Calu3 (cell line): ENCODE results near the gene GAPDH. TPM values are rescaled to one million over a fixed set of nuclear protein-coding genes. Genes with fewer than 3 reads are reported as not detected.

Experiments used
- BruUV-seq: library from RNA; stranded (reverse); fragments of 400-500 nt; replicated peaks from 2 replicates; lab custom pipeline; 2021; lab: Mats Ljungman, UMichigan
- CTCF ChIA-PET: fragments of 300-600 bp; sonication (Branson Sonifier 250); formaldehyde crosslinking; loops from one replicate; lab custom pipeline; 2022; ENCODE audit warnings: antibody characterized with exemption; lab: Charles Lee
- DNase-seq: peaks from one replicate; pipeline ENCODE4 v3.0.0; 2022
- H3K27ac Mint-ChIP-seq: one replicate; pipeline ENCODE4 v1.8.0; 2022; ENCODE audit warnings: mixed read lengths; ENCODE audit not compliant: unreplicated experiment
- H3K27me3 Mint-ChIP-seq: one replicate; pipeline ENCODE4 v1.8.0; 2022; ENCODE audit warnings: mixed read lengths; ENCODE audit not compliant: unreplicated experiment
- H3K36me3 Mint-ChIP-seq: one replicate; pipeline ENCODE4 v1.8.0; 2022; ENCODE audit warnings: mild to moderate bottlenecking, moderate library complexity, mixed read lengths; ENCODE audit not compliant: insufficient read depth, unreplicated experiment
- H3K4me1 Mint-ChIP-seq: one replicate; pipeline ENCODE4 v1.8.0; 2022; ENCODE audit warnings: mild to moderate bottlenecking, low read depth, mixed read lengths; ENCODE audit not compliant: unreplicated experiment
- H3K4me3 Mint-ChIP-seq: one replicate; pipeline ENCODE4 v1.8.0; 2022; ENCODE audit warnings: mild to moderate bottlenecking, low read depth, moderate library complexity, mixed read lengths; ENCODE audit not compliant: unreplicated experiment
- H3K9me3 Mint-ChIP-seq: one replicate; pipeline ENCODE4 v1.8.0; 2022; ENCODE audit warnings: low read depth, mixed read lengths; ENCODE audit not compliant: unreplicated experiment
- intact Hi-C: fragments of 100-400 bp; cut with micrococcal nuclease; formaldehyde crosslinking; loops from one replicate; pipeline ENCODE4 v1.10.0; 2022; ENCODE audit not compliant: unreplicated experiment
- total RNA-seq: library from RNA; stranded (reverse); gene quantifications from 2 replicates; pipeline ENCODE4 v1.2.3, GENCODE V29; 2022
- TF ChIP-seq, protein P1 (sequence below): fragments of 200-600 bp; IDR thresholded peaks from one replicate; pipeline ENCODE4 v1.8.0; 2022; ENCODE audit warnings: antibody characterized with exemption; ENCODE audit not compliant: unreplicated experiment

The GAPDH gene
- total RNA-seq, 1 experiment from 2014 or later: 2,552 TPM

DNA sequence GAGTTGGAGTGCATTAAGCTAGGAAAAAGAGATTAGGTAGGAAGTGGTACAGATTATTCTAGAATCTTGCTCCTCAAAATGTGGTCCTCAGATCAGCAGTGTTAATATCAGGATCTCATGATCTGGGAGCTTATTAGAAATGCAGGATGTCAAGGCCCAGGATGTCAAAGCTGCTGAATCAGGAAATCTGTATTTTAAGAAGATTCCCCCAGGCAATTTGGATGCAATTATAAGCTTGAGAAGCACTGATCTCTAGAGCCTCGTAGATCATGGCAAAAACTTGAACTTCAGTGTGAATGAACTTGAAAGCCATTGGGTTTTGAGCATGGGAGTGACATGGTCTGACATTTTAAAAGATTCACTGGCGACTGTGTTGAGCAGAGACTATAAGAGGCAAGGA, 33.9 kb upstream of the GAPDH start:
- Mint-ChIP-seq H3K27ac (no peak overlapping the region), H3K27me3 (no peaks in the 10 kb centered on the region), H3K4me3 (no peak overlapping the region), H3K36me3 (peaks cover 9% of the 10 kb centered on the region), H3K4me1 (no peaks in the 10 kb centered on the region), H3K9me3 (no peaks in the 10 kb centered on the region)
- DNase-seq: no peak
- intact Hi-C loops: no loop called here
- TF ChIP-seq, protein P1, sequence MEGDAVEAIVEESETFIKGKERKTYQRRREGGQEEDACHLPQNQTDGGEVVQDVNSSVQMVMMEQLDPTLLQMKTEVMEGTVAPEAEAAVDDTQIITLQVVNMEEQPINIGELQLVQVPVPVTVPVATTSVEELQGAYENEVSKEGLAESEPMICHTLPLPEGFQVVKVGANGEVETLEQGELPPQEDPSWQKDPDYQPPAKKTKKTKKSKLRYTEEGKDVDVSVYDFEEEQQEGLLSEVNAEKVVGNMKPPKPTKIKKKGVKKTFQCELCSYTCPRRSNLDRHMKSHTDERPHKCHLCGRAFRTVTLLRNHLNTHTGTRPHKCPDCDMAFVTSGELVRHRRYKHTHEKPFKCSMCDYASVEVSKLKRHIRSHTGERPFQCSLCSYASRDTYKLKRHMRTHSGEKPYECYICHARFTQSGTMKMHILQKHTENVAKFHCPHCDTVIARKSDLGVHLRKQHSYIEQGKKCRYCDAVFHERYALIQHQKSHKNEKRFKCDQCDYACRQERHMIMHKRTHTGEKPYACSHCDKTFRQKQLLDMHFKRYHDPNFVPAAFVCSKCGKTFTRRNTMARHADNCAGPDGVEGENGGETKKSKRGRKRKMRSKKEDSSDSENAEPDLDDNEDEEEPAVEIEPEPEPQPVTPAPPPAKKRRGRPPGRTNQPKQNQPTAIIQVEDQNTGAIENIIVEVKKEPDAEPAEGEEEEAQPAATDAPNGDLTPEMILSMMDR: no peak
- no TSS peak for BruUV-seq
- CTCF ChIA-PET: interaction anchor here (0.6 to 1.2 kb wide), 2 partner anchors 37 to 305 kb away, joined by 3 to 4 read pairs; no protein-coding TSS in a partner anchor

DNA sequence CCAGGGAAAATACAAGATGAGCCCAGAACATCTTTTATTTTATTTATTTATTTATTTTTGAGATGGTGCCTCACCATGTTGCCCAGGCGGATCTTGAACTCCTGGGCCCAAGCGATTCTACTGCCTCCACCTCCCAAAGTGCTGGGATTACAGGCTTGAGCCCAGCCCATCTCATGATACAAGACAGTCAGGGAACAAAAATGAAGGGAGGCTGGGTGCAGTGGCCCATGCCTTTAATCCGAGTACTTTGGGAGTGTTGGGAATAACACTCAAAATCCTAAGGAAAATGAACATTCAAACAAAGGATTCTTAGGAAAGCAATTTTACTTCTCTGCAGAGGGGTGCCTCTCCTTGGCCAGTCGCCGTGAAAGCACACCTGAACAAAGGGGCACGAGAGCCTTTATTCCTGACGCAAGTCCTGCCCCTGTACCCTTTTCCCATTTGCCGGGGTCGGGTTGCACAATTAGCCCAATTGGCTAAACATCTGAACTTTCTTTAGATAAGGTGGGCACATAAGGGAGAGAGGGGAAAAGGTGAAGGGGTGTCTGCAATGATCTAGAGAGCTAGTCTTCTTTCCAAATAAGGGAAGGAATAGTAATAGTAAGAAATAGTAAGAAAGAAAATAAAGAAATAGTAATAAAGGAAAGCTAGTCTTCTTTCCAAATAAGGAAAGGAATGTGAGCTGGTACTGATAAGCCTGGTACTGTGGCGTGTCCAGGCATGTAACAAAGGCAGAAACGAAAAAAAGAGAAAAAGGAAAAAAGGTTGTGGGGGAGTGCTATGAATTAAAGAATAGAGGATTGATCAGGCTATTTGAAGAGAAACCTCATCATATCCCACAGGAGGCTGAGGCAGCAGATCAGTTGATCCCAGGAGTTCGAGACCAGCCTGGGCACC, 27.0 kb upstream of the GAPDH start:
- H3K27ac Mint-ChIP-seq: no peak overlapping the region
- no peaks in the 10 kb centered on the region for H3K9me3 Mint-ChIP-seq
- H3K36me3 Mint-ChIP-seq: peaks cover 29% of the 10 kb centered on the region
- BruUV-seq: no TSS peak
- CTCF ChIA-PET: no interaction called here
- H3K4me1 Mint-ChIP-seq: no peaks in the 10 kb centered on the region
- H3K27me3 Mint-ChIP-seq: no peaks in the 10 kb centered on the region
- no peak for DNase-seq
- intact Hi-C loops: no loop called here
- H3K4me3 Mint-ChIP-seq: no peak overlapping the region
- TF ChIP-seq, protein P1: no peak

DNA sequence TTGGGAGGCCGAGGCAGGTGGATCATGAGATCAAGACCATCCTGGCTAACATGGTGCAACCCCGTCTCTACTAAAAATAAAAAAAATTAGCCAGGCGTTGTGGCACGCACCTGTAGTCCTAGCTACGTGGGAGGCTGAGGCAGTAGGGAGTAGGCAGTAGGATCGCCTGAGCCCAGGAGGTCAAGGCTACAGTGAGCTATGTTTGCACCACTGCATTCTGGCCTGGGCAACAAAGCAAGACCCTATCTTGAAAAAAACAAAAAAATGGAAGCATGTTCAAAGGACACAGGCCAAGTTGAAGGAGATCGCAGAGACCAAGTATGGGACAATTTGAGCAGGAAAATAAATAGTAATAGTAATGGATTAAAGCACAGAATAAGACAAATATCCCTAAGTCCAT, 26.2 kb upstream of the GAPDH start:
- Mint-ChIP-seq H3K27ac (no peak overlapping the region), H3K4me1 (no peaks in the 10 kb centered on the region), H3K4me3 (no peak overlapping the region), H3K27me3 (no peaks in the 10 kb centered on the region), H3K36me3 (peaks cover 37% of the 10 kb centered on the region), H3K9me3 (no peaks in the 10 kb centered on the region)
- DNase-seq: no peak
- no TSS peak for BruUV-seq
- CTCF ChIA-PET: no interaction called here
- TF ChIP-seq, protein P1: no peak
- intact Hi-C loops: no loop called here

DNA sequence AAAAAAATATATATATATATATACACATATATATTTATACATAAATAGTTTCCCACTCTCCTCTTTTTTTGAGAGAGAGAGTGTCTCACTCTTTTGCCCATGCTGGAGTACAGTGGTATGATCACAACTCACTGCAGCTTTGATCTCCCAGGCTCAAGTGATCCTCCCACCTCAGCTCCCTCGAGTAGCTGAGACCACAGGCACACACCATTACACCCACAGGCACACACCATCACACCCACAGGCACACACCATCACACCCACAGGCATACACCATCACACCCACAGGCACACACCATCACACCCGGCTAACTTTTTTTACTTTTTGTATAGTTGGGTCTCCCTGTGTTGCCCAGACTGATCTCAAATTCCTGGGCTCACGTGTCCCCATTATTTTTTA, 14.1 kb upstream of the GAPDH start:
- no peaks in the 10 kb centered on the region for H3K9me3 Mint-ChIP-seq
- peaks cover 65% of the 10 kb centered on the region for H3K36me3 Mint-ChIP-seq
- no peaks in the 10 kb centered on the region for H3K27me3 Mint-ChIP-seq
- BruUV-seq: no TSS peak
- intact Hi-C loops: no loop called here
- H3K4me3 Mint-ChIP-seq: no peak overlapping the region
- CTCF ChIA-PET: no interaction called here
- TF ChIP-seq, protein P1: no peak
- H3K4me1 Mint-ChIP-seq: no peaks in the 10 kb centered on the region
- H3K27ac Mint-ChIP-seq: no peak overlapping the region
- DNase-seq: no peak
